ENCODE results near the gene DACT1.

Gene DACT1

DNA sequence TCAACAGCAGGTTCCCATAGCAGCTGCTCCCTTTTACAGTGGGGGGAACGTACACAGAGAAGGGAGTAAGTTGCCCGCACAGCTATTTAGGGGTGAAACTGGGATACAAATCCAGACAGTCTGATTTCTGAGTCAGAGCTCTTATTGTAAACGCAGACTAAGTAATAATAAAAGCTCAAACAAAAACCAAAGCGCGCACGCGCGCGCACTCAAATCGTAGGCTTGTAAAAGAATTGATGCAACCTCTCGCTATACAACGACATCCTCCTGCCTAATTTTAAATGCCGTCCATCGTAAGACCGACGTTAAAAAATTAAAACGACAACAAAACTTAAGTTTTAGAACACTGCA lies 747 bp upstream of the DACT1 start:
- peak; percentile 47 to 50 for DNase-seq

DNA sequence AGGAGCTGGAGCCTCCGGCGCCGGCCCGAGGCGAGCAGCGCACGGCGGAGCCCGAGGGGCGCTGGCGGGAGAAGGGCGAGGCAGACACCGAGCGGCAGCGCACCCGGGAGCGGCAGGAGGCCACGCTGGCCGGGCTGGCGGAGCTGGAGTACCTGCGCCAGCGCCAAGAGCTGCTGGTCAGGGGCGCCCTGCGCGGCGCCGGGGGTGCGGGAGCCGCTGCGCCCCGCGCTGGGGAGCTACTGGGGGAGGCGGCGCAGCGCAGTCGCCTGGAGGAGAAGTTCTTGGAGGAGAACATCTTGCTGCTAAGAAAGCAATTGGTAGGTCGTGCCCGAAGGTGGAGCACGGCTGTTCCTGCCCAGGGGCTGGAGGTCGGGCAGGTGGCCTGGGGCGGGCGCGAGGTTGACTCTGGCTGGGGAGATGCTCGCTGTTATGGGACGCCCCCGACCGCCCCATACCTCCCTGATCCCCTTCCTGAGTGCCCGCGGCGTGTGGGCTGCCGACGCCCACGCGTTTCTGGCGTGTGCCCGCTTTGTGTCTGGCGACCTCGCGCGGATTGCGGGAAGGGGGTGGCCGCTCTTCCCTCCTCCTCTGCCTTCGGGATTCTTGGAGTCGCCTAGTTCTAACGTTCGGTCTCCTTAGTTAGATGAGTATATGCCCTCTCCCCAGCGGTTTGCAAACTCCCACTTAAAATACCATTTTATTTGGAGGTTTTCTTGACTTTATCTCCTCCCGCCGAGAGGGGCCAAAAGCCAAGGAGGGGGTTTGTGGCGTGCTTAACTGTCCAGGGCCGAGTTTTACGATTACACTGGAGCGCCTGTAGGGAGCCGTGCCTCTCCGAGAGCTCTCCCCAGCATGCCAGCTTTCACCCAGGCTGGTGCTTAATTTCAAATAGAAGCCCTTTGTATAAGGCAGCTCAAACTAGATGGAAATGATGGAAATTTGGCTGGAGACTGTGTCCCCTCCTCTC lies 752 bp downstream of the DACT1 start:
- peak; percentile 27 to 39 for DNase-seq

DNA sequence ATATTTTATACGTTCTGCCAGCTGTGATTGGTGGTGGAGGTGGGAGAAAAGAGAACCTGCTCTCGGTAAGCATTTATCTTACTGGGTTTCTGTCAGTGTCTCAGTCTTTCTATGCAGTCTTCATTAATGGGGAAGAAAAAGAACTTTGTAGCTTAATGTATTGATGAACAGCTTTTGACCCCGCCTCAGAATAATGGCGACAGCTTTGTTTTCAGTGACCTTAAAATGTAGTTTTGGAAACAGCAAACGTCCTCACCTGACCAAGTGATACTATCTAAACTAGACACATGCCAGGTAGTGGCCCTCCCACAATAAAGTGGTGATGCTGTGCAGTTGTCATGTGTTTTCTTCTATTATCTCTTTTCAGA lies 1.4 kb downstream of the DACT1 start:
- no peak for DNase-seq

DNA sequence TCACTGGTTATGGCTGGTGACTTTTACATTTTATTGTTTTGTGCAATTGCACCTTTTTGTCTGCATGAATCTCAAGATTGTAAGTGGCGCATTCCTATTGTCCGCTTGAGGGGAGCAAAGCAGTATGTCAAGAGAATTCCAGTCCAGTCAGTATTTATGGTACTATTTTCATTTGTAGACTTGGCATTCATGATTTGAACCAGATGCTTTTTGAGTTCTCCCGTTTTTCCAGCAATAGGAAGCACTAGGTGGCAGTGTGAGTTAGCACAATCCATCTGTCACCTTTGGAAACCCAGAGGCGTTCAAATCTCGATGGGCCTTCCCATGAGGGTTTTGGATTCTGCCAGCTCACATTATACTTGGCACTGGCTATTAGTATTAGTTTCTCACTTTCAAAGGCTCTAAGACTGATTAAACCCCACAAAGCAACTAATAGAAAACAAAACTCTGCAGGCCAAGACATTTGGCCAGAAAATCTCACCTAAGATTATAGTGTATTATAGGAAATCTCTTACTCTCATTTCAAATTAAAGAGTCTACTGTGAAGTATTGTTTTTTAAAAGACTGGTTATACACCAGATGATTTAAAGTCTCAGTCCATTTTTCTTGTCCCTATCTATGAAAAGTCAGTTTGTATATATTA lies 2.2 kb downstream of the DACT1 start:
- peak; percentile 16 for DNase-seq

DNA sequence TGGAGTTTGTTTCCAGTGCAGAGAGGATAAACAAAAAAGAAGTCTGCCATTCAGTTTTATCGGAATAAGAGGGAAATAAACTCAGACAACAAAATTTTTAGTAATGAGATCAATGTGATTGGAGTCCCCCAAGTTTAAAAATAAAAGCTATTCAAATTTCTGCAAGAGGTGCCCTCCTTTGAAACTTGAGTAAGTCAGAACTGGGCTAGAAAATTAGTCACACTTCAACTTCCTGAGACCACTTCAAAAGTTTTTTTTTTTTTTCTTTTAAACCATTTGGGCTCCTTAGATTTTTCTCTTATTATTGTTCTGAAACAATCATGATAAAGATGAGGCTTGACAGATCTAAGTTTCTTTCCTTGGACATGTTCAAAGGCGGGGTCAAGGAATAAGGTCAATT lies 3.2 kb downstream of the DACT1 start:
- no peak for DNase-seq

DNA sequence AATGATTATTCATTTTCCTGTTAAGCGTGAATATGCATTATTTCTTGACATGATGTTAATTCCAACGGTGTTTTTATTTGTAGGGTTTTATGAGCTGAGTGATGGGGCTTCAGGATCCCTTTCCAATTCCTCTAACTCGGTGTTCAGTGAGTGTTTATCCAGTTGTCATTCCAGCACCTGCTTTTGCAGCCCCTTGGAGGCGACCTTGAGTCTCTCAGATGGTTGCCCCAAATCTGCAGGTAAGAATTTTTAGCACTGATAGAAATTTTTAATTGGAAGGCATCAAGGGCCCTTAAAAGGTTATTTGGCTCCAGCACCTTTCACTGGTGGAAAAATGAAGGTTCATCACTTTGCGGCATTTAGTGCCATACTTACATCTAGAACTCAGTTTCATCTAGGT lies 3.7 kb downstream of the DACT1 start:
- no peak for DNase-seq

DNA sequence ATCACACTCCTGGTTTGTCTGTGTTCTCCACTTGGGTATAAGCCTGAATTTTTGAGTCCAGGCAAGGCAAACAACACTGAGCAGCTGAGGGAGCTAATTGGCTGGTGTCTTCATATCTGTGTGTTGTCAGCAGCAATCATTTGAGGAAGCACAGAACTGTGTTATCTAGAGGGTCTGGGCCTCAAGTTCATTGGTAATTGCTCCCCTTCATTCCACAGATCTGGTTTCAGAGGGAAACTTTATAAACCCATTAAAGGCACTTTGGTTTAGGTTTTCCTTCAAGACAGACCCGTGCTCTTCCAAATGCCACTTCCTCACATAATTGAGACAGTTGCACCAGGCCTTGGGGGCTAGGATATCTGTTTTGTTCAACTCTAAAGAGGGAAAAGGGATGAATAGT lies 5.6 kb downstream of the DACT1 start:
- no peak for DNase-seq

DNA sequence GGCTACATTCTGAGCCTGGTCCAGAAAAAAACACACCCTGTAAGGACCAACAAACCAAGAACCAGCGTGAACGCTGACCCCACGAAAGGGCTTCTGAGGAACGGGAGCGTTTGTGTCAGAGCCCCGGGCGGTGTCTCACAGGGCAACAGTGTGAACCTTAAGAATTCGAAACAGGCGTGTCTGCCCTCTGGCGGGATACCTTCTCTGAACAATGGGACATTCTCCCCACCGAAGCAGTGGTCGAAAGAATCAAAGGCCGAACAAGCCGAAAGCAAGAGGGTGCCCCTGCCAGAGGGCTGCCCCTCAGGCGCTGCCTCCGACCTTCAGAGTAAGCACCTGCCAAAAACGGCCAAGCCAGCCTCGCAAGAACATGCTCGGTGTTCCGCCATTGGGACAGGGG lies 7.9 kb downstream of the DACT1 start:
- DNase-seq: no peak

DNA sequence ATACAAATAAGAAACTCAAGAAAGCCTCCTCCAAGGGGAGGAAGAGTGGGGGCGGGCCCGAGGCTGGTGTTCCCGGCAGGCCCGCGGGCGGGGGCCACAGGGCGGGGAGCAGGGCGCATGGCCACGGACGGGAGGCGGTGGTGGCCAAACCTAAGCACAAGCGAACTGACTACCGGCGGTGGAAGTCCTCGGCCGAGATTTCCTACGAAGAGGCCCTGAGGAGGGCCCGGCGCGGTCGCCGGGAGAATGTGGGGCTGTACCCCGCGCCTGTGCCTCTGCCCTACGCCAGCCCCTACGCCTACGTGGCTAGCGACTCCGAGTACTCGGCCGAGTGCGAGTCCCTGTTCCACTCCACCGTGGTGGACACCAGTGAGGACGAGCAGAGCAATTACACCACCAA lies 8.7 kb downstream of the DACT1 start:
- DNase-seq: no peak

DNA sequence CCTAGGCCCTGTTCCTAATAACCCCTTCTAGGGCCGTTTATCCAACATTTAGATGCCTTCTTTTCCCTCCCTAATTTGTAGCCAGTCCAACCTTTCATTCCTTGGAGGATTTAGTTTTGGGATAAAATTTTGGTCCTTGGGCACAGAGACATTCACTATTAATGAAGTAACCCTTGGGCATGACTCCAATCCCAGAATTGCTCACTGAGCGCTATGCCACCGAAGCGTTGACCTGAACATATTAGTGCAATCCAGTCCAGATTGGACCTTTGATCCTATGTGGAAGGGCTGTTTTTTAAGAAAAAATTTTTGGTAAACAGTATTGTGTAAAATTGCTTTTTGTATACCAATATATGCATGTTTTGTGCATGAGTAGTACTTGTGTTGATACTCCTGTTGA lies 10.0 kb downstream of the DACT1 start:
- no peak for DNase-seq

DNA sequence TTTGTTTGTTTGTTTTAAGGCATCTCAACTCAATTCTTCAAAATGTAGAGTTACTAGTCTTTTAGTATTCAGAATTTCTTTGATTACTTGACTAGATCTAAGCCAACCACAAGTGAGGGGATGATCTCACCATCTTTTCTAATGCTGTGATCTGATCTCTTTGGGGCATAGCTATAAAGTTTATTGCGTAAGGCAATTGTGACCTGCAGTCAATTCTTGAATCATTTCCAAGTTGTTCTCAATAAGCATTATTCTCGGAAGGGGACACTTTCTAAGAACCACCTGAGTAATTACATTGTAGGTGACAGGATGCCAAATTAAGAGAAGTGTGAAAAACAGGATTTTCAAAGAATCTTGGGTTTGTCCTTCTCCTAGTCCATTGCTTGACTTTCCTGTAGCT lies 13.1 kb downstream of the DACT1 start:
- DNase-seq: no peak

DNA sequence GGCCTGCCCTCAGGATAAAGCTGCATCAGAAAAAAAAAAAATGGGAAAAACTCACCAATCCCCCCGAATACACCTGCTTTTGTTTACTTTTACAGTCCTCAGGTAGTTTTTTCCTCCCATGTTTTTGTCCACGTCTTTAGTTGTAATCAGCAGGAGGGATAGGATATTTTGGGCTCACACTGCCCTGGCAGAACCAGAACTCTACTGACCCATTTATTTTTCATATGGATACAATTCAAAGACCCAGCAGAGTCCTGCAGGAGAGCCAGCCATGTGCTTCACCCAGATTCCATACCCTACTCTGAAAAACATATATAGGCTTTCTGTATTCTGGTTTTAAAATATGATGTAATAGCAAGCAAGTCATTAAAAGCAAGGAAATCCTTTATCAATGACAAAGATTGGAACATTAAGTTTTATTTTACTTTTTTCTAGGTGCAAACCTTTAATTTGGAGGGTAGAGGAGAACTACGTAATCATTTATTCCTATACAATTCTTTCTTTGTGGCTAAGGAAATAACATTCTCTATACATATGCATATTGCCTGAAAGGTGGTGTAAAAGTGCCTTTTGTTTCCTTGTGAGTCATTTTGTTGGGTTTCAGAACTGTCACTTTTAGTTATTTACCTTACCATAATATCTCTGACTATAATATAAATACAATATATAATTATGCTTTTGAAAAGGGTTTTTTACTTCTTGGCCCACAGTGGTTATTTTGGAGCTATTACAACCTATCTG lies 19.1 kb downstream of the DACT1 start:
- no peak for DNase-seq

DNA sequence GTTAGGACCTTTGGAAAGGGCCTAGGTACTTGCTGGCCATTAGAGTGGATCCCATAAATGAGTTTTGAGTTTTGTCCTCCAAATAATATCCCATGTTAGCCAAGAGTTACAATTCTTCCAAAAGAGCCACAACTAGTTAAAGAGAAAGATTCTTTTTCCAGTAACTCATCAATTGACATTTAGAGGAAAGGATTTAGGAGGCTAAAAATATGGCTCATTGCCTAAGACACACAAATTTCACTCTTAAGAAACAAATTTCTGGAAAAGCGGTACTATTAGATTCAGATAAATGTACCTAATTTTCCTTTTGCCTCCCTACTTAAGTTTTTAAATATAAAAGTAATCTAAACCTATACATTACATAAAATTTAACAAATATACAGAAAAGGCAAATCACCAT lies 21.3 kb downstream of the DACT1 start:
- no peak for DNase-seq

DNA sequence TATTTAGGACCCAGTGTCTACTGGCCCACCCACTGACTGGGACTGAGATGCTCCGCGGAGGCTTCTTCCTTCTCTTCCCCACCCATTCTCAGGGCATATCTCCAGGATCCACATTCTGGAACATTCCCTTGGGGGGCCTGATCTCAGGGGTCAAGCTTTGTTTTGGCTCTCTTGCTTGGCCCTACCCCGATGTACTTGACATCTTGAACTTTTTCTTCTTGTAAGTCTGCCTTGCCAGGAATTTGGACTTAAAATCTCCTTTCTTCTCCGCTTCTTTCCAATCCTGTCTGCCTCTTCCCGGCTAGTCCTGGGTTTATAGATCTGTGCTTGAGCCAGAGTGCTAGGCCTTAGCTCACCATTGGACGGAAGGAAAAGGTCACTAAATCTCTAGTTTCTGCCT lies 22.1 kb downstream of the DACT1 start:
- DNase-seq: no peak

DNA sequence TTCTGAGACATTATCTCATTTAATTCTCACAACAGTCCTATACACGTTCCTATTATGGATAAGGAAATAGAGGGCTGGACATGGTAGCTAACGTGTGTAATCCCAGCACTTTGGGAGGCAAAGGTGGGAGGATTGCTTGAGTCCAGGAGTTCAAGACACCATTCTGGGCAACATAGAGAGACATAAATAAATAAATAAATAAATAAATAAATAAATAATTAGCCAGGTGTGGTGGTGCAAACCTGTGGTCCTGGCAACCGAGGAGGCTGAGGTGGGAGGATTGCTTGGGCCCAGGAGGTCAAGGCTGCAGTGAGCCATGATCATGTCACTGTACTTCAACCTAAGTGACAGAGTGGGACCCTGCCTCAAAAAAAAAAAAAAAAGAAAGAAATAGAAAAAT lies 22.6 kb downstream of the DACT1 start:
- no peak for DNase-seq

DNA sequence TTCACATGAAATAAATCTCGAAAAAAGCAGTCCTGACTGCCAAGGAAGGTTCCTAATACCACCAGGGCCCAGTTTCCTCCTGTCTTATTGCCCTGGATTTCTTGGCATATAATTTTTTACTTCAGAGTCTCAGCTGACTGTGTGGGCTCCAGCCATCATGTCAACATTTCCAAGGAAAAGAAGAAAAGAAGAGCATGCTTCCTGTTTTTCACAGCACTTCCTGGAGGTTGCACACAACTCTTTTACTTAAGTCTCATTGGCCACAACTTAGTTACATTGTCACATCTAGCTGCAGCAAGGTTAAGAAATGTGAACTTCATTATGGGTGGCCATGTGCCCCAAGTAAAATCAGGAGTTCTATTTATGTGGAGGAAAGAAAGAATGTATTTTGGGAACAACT lies 24.3 kb downstream of the DACT1 start:
- no peak for DNase-seq

DNA sequence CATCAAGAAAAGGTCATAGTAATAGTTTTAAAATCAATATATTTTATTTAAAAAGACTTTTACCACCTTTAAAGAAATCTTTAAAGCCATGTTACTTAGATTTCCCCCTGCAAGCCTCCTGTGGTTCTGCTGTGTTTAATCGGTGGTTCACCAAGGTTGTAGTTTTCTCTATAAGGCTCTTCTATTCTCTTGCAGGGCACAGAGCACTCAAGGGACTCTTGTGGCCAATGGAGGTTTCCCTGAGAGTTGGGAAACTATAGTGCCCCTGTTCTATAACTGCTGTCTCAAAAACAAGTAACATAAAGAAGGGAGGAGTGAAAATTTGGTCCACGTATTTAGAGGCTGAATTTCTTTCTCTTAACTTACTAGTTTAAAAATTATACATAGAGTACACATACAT lies 25.0 kb downstream of the DACT1 start:
- DNase-seq: no peak

DNA sequence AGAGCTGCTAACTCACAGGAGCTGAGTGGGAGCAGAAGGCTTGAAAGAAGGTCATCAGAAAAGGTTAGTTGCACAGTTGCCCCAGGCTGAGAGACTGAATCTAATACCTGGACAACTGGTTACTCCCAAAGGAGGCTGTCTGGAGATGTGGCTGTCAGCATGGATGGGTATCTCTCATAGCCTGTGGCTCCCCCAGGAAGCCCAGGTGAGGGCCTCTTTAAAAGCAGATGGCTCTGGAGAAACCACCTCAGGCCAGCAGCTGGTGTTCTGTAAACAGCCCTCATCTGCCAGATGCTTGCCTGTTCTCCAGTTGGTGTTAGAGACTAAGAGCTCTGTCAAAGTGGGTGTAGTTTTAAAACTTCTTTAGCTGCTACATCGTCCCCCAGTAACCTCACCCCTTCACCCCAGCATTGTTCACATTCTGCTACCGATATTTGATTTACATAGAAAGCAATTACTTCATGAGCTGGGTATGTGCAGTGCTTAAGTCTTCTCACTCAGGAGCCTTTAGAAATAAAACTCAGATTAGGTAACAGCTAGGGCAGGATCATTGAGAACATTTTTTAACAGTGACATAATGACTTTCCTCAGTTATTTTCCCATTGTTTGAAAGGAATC lies 25.8 kb downstream of the DACT1 start:
- no peak for DNase-seq

DNA sequence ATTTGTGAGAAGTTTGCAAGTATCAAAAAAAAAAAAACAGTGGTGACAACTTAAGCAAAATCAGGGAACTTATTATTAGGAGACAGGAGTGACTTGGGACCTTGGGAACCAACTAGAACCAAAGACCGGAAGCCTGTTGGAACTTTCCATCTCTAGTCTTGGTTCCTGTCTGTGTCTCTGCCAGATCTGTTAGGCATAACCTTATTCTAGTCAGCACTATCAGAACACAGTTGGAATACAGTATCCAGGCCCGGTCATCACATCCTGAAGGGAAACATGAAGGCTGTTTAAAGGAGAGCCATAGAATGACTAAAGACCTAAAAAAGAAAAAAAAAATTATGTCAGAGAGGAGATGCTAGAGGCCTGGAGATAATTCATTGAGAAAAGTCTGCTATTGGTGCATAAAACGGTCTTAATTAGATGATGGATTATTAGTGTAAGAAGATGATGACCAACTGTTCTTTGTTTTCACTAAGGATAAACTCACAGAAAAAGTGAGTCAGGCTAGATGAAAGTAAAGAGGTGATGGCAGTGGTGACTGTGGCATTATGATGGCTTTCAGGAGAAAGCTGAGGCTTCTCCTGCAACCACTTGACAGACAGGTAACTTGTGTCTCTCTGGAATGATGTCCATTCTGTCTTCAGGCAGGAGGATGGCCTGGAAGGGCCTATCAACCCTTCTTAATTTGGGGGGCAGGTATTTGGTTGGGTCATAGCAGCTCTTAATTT lies 28.2 kb downstream of the DACT1 start:
- DNase-seq: no peak

DNA sequence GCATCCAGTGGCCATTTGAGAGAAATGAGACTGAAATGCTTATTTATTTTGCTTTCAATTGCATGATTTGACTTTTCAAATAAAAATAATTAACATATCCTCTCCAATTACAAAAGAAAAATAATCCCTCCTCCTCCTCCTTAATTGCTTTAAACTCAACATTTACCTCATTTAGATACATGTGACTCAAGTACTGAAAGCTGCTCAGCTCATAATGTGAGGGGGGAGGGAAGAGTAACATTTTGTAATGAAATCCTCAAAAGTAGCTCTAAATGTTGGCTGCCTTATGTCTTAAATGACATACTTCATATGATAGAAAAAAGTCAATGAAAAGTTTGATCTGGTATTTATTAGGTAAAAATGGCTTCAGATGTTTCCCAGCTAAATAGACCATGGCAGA lies 29.0 kb downstream of the DACT1 start:
- DNase-seq: no peak

DNA sequence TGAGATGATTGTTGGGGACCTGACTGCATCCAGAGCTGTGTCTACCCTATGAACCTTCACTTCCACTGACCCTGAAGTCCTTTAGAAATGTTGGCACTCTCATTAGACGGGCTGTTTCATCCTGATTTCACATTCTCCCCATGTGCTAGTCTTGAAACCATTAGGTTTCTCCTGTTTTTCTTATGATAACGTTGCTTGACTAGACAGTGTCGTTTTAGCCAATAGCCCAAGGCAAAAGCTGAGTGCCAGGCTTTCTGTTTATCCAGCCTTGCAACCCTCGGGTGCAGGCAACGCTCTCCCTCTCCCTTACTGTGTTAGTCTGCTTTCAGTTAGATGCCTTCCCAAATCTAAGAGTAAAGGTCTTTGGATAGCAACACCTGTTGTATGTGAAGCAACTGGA lies 30.1 kb downstream of the DACT1 start:
- no peak for DNase-seq

DNA sequence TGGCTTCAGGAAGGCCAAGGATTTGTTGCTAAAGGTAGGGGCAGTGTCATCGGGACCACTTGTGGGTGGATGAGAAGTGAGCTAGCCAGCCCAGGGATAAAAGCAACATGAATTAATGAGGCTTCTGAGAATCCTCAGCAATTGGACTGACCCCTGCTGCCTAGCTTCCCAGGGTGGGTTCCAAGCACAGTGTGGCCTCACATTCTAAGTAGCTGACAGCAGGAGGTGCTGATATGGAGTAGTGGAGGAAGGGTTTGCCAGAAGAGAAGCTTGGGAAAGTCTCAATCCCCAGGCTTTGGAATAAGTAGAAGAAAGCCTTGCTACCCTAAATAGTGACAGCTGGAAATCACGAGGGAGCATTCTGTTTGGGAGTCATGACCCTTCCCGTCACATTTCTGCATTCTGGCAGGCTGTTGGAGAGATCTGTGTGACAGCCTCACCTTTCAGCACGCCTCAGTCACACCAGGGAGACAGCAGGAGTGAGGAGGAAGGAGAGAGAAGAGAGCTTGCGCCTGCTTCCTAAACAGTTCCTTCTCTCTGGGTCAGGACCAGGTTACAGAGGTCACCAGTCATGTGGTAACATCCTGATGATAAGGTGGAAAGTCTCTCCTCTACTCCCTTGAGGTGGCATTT lies 31.2 kb downstream of the DACT1 start:
- DNase-seq: no peak
